ENCODE results near the gene CNPY2. TPM values are rescaled to one million over a fixed set of nuclear protein-coding genes. Genes with fewer than 3 reads are reported as not detected.

The CNPY2 gene
- total RNA-seq, 1 donor from 2014 or later = 154 TPM

DNA sequence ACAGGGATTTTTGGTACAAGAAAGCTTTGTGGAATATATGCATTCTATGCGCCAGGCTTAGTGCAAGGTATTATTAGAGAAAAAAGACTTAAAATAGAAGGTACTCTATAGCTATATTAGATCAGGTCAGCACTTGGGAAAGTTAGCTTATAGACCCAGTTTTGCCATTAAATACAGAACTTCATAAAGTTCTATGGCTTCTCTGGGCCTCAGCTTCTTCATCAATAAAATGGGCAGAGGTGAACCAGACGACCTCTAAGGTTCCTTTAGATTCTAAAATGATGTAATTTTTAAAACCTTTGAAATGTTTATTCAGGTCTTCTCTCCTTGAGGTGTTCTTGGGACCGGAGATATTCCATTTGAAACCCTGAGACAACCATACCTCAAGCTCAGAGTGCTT lies 7.1 kb downstream of the CNPY2 start:
- peaks cover 15% of the 10 kb centered on the region for H3K36me3 Mint-ChIP-seq (ENCODE audit: unreplicated experiment)
- no peaks in the 10 kb centered on the region for H3K4me1 Mint-ChIP-seq (ENCODE audit: unreplicated experiment)
- TF ChIP-seq CTCF (IDR thresholded peaks at IDR 0.05) = no peak
- H3K27me3 Mint-ChIP-seq (ENCODE audit: unreplicated experiment) = no peaks in the 10 kb centered on the region
- no peak overlapping the region for H3K27ac Mint-ChIP-seq (ENCODE audit: unreplicated experiment)
- no peaks in the 10 kb centered on the region for H3K9me3 Mint-ChIP-seq (ENCODE audit: unreplicated experiment)
- no peak overlapping the region for H3K4me3 Mint-ChIP-seq (ENCODE audit: unreplicated experiment)
- DNase-seq (ENCODE audit: extremely low spot score, unreplicated experiment) = no peak

DNA sequence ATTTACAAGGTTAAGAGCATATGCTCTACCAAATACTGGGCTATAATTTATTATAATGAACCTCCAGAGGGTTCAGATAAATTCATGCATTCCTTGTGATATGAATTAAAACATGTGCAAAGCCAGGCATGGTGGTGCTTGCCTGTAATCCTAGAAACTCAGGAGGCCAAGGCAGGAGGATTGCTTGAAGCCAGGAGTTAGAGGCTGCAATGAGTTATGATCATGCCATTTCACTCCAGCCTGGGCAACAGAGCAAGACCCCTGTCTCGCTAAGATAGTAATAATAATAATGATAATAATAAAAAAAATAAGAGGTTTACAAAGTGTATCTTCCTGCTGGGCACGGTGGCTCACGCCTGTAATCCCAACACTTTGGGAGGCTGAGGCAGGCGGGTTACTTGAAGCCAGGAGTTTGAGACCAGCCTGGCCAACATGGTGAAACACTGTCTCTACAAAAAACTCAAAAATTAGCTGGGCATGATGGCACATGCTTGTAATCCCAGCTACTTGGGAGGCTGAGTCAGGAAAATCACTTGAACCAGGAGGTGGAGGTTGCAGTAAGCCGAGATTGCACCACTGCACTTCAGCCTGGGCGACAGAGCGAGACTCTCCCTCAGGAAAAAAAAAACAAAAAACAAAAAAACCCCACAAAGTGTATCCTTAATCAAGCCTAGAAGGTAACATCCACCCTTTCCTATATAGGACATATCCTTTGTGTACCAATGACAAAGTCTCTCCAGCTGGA lies 8.4 kb downstream of the CNPY2 start:
- no peak overlapping the region for H3K27ac Mint-ChIP-seq (ENCODE audit: unreplicated experiment)
- peaks cover 15% of the 10 kb centered on the region for H3K36me3 Mint-ChIP-seq (ENCODE audit: unreplicated experiment)
- no peaks in the 10 kb centered on the region for H3K9me3 Mint-ChIP-seq (ENCODE audit: unreplicated experiment)
- DNase-seq (ENCODE audit: extremely low spot score, unreplicated experiment) = no peak
- no peak overlapping the region for H3K4me3 Mint-ChIP-seq (ENCODE audit: unreplicated experiment)
- TF ChIP-seq CTCF (IDR thresholded peaks at IDR 0.05) = no peak
- peaks cover under 1% of the 10 kb centered on the region for H3K4me1 Mint-ChIP-seq (ENCODE audit: unreplicated experiment)
- H3K27me3 Mint-ChIP-seq (ENCODE audit: unreplicated experiment) = no peaks in the 10 kb centered on the region

GRCh38 chr12:56304872-56305590 lies 10.8 kb downstream of the CNPY2 start:
- H3K27ac Mint-ChIP-seq (ENCODE audit: unreplicated experiment) = no peak overlapping the region
- H3K36me3 Mint-ChIP-seq (ENCODE audit: unreplicated experiment) = peaks cover 8% of the 10 kb centered on the region
- DNase-seq (ENCODE audit: extremely low spot score, unreplicated experiment) = no peak
- no peak overlapping the region for H3K4me3 Mint-ChIP-seq (ENCODE audit: unreplicated experiment)
- no peaks in the 10 kb centered on the region for H3K27me3 Mint-ChIP-seq (ENCODE audit: unreplicated experiment)
- H3K9me3 Mint-ChIP-seq (ENCODE audit: unreplicated experiment) = no peaks in the 10 kb centered on the region
- H3K4me1 Mint-ChIP-seq (ENCODE audit: unreplicated experiment) = peaks cover 15% of the 10 kb centered on the region
- no peak for TF ChIP-seq CTCF (IDR thresholded peaks at IDR 0.05)

GRCh38 chr12:56304276-56304675 lies 11.5 kb downstream of the CNPY2 start:
- Mint-ChIP-seq H3K27ac (ENCODE audit: unreplicated experiment) (no peak overlapping the region), H3K36me3 (ENCODE audit: unreplicated experiment) (peaks cover 3% of the 10 kb centered on the region), H3K9me3 (ENCODE audit: unreplicated experiment) (no peaks in the 10 kb centered on the region), H3K27me3 (ENCODE audit: unreplicated experiment) (no peaks in the 10 kb centered on the region), H3K4me3 (ENCODE audit: unreplicated experiment) (no peak overlapping the region), H3K4me1 (ENCODE audit: unreplicated experiment) (peaks cover 17% of the 10 kb centered on the region)
- no peak for DNase-seq (ENCODE audit: extremely low spot score, unreplicated experiment)
- TF ChIP-seq CTCF (IDR thresholded peaks at IDR 0.05) = no peak

All from osteocyte (in vitro differentiated cells).